ENCODE results near the gene IFNLR1. TPM values are rescaled to one million over a fixed set of nuclear protein-coding genes. Genes with fewer than 3 reads are reported as not detected.

The IFNLR1 gene
- total RNA-seq, 4 donors from 2014 or later = 2.5 to 4.6 (median 3.5) TPM

GRCh38 chr1:24165500-24165899, 21.6 kb downstream of the IFNLR1 start:
- Histone ChIP-seq H3K27ac (no peak overlapping the region), H3K4me3 (no peak overlapping the region), H3K27me3 (no peaks in the 10 kb centered on the region), H3K36me3 (peaks cover 0 to 60% (median 0%) of the 10 kb centered on the region in 3 donors), H3K9me3 (no peaks in the 10 kb centered on the region), H3K4me1 (no peaks in the 10 kb centered on the region)
- no peak for DNase-seq
- intact Hi-C loops (cut with DNase I) = loop anchor here (10.0 kb wide), 1 partner anchor 91 kb away; no protein-coding TSS in a partner anchor
- 90 to 97% methylated on average over 2 of the region's 2 CpGs for WGBS, 2 donors
- TF ChIP-seq POLR2A (IDR thresholded peaks at IDR 0.05) = no peak

GRCh38 chr1:24164004-24164403, 23.1 kb downstream of the IFNLR1 start:
- no peak for DNase-seq
- Histone ChIP-seq H3K4me3 (no peak overlapping the region), H3K27ac (no peak overlapping the region), H3K4me1 (no peaks in the 10 kb centered on the region), H3K9me3 (no peaks in the 10 kb centered on the region), H3K27me3 (no peaks in the 10 kb centered on the region), H3K36me3 (peaks cover 0 to 63% (median 0%) of the 10 kb centered on the region in 3 donors)
- TF ChIP-seq CTCF (IDR thresholded peaks at IDR 0.05) (no peak), POLR2A (IDR thresholded peaks at IDR 0.05) (no peak)
- WGBS, 2 donors = 82 to 93% methylated on average over 3 of the region's 3 CpGs
- intact Hi-C loops (cut with DNase I) = loop anchor here (10.0 kb wide), 1 partner anchor 89 kb away; no protein-coding TSS in a partner anchor

DNA sequence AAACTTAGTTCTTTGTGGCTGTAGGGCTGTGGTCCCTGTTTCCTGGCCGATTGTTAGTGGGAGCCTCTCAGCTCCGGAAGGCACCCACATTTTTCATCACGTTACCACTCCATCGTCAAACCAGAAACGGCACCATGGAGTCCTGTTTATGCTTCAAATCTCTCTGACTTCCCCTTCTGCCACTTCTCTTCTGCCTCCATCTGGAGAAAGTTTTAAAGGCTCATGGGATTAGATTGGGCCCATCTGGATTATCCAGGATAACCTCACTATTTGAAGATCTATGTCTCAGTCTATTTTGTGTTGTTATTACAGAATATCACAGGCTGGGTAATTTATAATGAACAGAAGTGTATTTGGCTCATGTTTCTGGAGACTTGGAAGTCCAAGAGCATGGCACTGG, 24.9 kb downstream of the IFNLR1 start:
- intact Hi-C loops (cut with DNase I) = loop anchor here (10.0 kb wide), 1 partner anchor 87 kb away; no protein-coding TSS in a partner anchor
- Histone ChIP-seq H3K4me1 (no peaks in the 10 kb centered on the region), H3K27me3 (no peaks in the 10 kb centered on the region), H3K36me3 (peaks cover 0 to 63% (median 0%) of the 10 kb centered on the region in 3 donors), H3K4me3 (no peak overlapping the region), H3K27ac (no peak overlapping the region), H3K9me3 (no peaks in the 10 kb centered on the region)
- no peak for TF ChIP-seq CTCF (IDR thresholded peaks at IDR 0.05)
- no peak for TF ChIP-seq POLR2A (IDR thresholded peaks at IDR 0.05)
- WGBS, 2 donors = 76 to 86% methylated on average over 5 of the region's 5 CpGs
- no peak for DNase-seq

DNA sequence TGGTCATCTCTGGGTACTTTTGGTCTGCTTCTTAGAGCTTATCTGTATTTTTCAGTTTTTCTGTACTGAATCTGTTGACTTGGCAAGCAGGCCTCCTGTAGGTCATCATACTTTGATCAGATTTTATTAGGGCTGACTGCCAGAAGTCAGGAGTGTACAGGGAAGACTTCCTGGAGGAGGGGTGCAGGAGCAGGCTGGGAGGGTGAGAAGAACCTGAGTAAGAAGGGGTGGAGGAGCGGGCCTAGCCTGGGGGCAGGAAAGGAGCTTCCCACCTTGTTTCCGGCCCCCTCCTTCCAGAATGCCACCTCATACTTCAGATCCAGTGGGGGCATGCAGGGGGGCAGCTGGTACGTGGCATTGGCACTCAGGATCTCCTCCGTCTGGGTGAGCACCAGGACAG, 25.8 kb downstream of the IFNLR1 start:
- 73% methylated on average over 4 of the region's 4 CpGs; no CpG with 5 or more reads in 1 of the 2 donors for WGBS, 2 donors
- H3K27ac ChIP-seq = no peak overlapping the region
- no peaks in the 10 kb centered on the region for H3K4me1 ChIP-seq
- DNase-seq = no peak
- no peak overlapping the region for H3K4me3 ChIP-seq
- intact Hi-C loops (cut with DNase I) = loop anchor here (10.0 kb wide), 1 partner anchor 86 kb away; no protein-coding TSS in a partner anchor
- H3K36me3 ChIP-seq = peaks cover 0 to 65% (median 0%) of the 10 kb centered on the region in 3 donors
- peaks cover 0 to 6% (median 0%) of the 10 kb centered on the region in 4 donors for H3K27me3 ChIP-seq
- no peak for TF ChIP-seq POLR2A (IDR thresholded peaks at IDR 0.05)
- TF ChIP-seq CTCF (IDR thresholded peaks at IDR 0.05) = no peak
- H3K9me3 ChIP-seq = no peaks in the 10 kb centered on the region

DNA sequence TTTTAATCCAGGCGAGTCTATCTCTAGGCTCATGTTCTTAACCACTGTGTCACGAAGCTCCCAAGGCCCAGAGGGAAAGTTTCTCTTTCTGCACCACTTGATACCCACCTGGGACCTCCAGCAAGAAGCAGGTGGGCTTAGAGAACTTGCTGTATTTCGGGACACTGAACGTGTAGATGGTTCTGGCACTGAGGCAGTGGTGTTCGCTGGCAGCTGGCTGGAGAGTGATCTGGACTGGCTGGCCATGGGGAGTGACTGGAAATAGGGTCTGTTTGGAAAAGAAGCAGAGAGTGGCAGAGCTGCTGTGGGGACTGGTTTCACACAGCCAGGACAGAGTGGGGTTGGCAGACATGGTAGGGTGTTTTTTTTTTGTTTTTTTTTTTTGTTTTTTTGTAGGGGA, 27.7 kb downstream of the IFNLR1 start:
- H3K27ac ChIP-seq = no peak overlapping the region
- 86 to 89% methylated on average over 4 to 5 of the region's 5 CpGs for whole genome bisulfite sequencing, 2 donors
- DNase-seq = no peak
- peaks cover 0 to 55% (median 0%) of the 10 kb centered on the region in 3 donors for H3K36me3 ChIP-seq
- H3K27me3 ChIP-seq = peaks cover 0 to 6% (median 0%) of the 10 kb centered on the region in 4 donors
- TF ChIP-seq CTCF (IDR thresholded peaks at IDR 0.05) = no peak
- no peak for TF ChIP-seq POLR2A (IDR thresholded peaks at IDR 0.05)
- H3K9me3 ChIP-seq = no peaks in the 10 kb centered on the region
- no peak overlapping the region for H3K4me3 ChIP-seq
- intact Hi-C loops (cut with DNase I) = no loop called here
- no peaks in the 10 kb centered on the region for H3K4me1 ChIP-seq

Data from esophagus squamous epithelium (tissue), 5 donors.